Measurements from ENCODE around the gene CD96.

DNA sequence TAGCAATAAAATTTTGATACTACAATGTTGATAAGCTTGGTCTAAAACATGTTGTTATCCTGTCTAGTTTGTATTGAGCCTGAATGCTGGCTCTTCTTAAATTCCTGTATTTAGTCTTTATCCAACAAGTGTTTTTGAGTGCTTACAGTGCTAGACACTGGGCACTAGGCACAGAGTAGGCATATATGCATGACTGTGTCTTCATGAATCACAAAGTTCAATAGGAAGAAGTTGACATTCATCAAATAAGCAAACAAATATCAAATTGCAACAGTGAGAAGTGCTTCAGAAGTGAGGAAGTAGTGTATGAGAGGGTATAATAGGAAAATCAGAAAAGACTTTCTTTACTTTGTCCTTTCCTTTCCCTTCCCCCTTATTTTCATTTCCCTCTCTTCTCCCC is 6.8 kb downstream of the CD96 start:
- TF ChIP-seq, protein P1, sequence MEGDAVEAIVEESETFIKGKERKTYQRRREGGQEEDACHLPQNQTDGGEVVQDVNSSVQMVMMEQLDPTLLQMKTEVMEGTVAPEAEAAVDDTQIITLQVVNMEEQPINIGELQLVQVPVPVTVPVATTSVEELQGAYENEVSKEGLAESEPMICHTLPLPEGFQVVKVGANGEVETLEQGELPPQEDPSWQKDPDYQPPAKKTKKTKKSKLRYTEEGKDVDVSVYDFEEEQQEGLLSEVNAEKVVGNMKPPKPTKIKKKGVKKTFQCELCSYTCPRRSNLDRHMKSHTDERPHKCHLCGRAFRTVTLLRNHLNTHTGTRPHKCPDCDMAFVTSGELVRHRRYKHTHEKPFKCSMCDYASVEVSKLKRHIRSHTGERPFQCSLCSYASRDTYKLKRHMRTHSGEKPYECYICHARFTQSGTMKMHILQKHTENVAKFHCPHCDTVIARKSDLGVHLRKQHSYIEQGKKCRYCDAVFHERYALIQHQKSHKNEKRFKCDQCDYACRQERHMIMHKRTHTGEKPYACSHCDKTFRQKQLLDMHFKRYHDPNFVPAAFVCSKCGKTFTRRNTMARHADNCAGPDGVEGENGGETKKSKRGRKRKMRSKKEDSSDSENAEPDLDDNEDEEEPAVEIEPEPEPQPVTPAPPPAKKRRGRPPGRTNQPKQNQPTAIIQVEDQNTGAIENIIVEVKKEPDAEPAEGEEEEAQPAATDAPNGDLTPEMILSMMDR (IDR thresholded peaks at IDR 0.05) = no peak
- TF ChIP-seq POLR2AphosphoS5 (IDR thresholded peaks at IDR 0.05) (no peak), EP300 (IDR thresholded peaks at IDR 0.05) (no peak), POLR2A (IDR thresholded peaks at IDR 0.05) (no peak)
